GM19193 (cell line): ENCODE data around the gene SLC7A6.

Experiments used
- POLR2A ChIP-seq: IDR thresholded peaks from 4 replicates; pipeline ENCODE4 v1.6.1; 2011; ENCODE audit not compliant: insufficient read depth, insufficient read length; ENCODE audit errors: extremely low read depth

SLC7A6 gene

DNA sequence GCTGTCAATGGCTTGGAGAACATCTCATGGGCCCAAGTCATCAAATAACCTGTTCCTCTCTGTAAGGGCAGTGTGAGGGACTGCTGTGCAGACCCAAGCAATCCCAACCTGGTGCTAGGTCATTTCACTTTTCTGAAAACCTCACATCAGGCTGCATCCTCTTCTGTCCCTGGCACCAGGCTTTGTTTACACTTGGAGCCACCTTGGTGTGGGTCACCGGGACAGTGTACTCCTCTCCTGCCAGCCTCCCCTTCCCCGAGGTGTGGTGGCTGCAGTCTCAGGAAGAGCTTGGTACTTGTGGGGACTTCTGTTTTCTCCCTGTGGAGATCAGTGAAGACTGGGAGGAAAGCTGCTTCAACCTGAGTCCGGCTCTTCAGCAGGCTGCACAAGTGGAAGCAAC is 34.0 kb downstream of the SLC7A6 start:
- no peak for TF ChIP-seq POLR2A

DNA sequence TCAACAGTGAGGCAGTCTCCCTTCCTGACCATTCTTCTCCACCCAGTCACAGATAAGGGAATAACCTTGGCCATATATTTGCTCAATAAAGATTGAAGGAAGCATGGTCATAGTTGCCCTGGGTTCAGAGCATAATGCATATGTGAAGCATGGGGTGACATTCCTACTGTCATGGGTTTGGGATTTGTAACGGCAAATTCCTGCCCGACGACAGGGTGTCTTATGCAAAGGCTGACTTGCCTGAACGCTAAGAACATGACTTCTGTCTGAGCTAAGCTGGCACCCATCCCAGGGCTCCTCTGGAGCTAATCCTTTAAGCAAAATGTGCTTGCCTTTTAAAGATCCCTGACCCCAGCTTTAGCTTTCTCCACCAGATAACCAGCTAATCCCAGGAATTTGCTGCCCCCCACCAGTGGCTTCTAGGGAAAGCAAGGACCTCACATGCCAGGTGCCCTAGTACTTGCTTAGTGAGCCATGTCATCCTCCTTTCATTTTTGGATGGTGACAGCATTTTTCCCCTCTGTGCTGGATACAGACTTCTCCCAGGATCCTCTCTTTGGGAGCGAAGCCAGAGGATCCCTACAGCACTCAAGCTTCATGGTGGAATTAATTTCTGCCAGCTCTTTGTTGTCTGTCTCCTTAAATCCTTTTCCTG is 34.7 kb downstream of the SLC7A6 start:
- no peak for TF ChIP-seq POLR2A

DNA sequence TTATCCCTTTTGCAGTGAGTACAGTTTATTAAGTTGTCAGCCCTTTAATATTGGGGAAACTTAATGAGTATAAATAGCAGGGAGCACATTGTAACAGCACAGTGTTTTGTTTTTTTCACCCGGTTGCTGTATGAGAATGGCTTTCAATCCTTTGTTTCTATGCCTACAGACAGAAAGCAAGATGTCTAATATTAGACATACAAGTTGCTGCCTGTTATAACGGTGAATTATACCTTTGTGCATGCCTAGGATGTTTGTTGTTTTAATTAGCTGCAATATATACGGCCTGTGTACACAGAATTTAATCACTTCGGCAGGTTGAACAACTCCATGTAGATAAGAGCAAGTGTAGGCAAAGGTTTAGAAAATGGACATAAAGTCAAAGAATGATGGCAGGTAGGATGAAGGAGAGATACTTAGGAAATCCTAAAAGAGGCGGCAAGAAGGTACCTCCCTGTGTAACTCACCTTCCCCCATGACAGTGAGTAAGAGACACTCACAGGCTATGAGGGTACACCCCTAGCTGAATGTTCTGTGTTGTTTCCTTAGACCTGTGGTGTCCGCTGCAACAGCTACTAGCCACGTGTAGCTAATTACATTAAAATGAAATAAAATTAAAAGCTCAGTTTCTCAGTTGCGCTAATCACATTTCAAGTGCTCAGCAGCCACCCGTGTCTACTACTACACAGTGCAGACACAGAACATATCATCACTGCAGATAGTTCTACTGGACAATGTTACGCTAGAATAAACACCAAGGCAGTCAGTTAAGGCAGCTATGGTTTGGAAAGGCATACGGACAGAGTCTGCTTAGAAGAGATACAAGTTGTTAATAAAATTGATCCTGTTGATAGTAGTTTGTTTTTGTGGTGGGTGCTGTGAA is 35.5 kb downstream of the SLC7A6 start:
- TF ChIP-seq POLR2A: no peak

DNA sequence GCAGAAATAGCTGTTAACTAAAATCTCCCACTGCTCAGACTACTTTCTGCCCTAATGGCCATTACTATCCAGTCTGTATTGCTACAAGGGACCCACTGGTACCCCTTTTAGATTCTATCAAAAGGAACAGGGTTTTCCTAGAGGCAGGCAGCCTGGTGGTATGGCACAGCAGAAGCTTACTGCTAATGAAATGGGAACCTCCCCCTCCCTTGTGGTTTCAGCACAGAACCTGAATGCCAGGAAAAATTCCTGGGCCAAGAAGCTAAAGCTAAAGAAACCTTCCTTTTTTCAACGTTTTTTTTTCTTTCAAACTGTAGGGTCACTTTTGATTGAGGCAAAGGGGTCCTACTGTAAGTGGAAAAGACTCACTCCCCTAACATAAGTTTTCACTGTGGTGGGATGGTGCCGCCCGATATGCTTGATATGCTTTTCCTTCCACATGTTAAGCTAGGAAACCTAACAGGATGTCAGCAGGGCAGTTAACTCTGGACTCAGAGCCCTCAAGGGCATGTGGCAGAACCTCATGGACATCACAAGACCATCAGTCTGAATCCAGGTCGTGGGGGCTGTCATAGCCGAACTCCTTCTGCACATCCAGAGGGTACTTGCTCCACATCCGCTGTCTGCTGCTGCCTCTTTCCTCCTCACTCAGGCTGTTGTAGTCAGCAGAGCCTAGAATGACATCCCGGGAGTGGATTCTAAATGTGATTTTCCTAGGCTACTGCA is 36.6 kb downstream of the SLC7A6 start:
- TF ChIP-seq POLR2A: no peak

DNA sequence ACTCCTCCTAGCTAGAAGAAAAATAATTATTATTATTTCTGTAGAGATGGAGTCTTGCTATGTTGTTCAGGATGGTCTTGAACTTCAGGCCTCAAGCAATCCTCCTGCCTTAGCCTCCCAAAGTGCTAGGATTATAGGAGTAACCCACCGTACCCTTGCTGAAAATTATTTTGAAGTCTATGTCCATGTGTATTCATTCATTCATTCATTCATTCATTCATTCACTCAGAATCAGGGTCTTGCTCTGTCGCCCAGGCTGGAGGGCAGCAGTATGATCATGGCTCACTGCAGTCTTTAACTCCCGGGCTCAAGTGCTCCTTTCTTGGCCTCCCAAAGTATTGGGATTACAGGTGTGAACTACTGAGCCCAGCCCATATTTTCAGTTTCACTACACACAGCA is 42.3 kb downstream of the SLC7A6 start:
- no peak for TF ChIP-seq POLR2A

DNA sequence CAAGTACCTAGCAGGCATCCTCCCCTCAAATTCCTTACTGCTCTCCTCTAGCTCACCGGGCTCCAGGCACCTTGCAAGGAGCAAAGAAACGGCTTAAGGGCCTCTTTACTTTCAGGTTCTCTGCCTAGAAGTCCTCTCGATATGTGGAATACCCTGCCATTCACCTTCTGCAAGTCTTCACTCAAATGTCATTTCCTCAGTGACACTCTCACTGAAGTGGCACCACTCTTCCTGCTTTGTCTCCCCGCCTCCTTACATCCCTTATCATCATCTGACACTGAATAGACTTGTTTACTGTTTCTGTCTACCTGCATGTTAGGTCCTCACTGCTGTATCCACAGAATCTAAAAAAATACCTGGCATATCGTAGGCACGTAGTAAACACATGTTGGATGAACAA is 45.5 kb downstream of the SLC7A6 start:
- no peak for TF ChIP-seq POLR2A

DNA sequence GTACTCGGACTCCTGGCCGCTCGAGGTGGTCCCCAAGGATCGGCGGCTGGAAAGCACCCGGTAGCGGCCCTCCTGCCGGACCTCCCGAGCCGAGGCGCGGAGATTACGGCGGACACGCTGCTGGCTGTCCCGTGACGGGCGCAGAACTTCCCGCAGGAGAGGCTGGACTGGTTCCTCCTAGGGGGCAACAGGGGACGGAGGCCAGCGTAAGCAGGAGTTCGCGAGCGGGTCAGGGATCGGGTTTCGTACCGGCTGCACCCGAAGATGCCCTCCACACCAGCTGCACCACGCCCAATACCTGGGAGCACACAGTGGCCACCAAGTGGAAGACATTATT is 46.1 kb downstream of the SLC7A6 start:
- no peak for TF ChIP-seq POLR2A

DNA sequence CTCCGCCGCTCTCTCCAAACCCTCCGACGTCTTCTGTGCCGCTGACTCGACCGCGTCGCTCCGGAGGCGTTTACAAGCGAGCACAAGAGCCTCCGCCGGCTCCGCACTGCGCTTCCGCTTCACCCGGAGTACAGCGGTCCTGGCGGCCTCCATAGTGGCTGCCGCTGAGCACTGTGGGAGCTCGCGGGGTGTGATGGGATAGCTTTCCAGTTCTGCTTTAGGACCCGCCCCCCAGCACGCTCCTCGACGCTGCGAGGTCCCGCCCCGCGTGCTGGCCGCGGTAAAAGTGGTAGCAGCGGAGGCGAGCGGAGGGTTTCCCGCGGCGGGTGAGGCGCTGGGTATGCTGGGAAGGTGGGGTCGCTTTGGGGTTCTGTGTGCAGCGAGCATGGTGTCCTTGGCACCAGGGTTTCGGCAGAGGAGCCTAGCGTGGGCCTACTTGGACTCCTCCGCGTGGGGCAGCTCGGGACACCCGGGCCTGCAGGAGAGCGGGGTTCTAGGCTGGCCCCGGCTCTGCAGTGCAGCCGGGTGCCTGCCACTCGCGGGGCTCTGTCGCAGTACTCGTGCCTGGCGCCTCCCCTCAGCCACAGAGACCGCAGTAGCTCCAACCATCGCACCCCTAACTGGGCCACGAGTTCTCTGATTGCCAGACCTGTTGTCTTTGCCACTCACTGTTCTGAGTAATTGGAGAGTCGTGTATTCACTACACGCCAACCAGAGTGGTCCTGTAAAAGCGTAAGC is 46.6 kb downstream of the SLC7A6 start, which contains the start of the genes PRMT7 and SLC7A6OS:
Gene PRMT7 (plus strand): TSS at position 246 of the 738 bp plus-strand sequence. CDS start 4,961 bp downstream, outside the sequence.
Gene SLC7A6OS (minus strand): TSS at position 173 of the 738 bp plus-strand sequence. CDS start 20 bp downstream, at position 153.
- TF ChIP-seq POLR2A: peak; percentile 96

DNA sequence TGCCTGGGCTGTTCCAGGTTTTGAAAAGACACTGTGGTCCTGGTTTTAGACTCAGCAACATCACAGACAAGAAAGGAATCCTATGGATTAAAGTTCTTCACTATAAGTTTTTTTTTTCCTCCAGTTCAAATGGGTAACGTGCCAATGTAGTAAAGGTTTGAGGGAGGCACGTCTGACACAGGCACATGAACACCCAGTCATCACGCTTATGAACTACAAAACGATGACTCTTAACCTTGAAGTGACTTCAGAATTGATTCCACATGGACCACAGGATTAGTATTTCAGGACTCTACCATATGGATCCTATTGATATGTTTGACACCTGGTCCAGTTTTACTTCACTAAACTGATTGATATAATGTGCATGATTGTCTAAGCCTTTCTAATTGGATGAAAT is 48.8 kb downstream of the SLC7A6 start:
- no peak for TF ChIP-seq POLR2A

DNA sequence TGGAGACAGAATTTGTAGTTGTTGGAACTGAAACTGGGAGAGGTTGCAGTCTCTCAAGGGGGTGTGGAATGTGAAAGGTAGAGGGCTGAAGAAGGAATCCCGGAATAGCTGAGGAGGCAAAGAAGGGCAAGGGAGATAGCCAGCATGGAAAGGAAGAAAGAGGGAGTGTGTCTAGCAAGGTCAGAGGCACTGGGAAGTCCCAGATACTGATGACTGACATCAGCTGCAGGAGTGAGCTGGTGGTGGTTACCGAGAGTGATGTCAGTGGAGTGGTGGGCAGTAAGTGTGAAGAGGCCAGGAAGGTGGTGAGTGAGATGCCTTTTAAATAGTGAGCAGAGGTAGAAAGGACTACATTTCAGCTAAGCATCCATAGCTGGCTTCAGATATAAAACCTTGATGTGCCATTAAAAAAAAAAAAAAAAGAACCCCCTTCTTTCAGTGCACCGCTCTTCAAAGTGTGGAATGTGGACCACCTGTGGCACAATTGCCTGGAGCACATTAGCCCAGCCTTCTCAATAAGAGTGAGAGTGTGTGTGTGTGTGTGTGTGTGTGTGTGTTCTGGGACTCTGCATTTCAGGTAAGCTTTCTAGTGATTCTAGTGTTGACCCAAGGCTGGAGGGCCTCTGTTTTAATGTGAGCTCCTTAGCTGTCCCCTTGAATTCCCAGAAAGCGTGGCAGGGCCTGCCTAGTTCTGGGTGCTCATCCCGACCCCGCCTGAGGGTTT is 55.0 kb downstream of the SLC7A6 start:
- TF ChIP-seq POLR2A: no peak

DNA sequence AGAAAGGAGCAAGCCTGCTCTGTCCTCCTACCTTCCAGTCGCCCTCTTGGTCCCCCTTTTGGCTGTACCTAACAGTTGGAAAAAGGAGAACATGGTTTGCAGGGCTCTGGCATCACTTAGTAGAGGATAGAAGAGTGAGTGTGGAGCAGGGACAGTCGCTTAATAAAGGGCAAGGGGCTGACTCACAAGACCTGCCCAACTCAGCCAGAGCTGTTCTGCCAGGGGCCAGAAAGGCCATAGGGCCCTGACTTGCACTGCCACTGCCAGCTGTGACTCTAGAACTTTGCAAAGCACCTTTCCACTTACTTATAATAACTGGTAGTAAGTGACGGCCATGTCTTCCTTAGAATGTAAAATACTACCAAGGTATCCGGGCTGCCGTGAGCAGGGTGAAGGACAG is 60.0 kb downstream of the SLC7A6 start:
- TF ChIP-seq POLR2A: no peak

DNA sequence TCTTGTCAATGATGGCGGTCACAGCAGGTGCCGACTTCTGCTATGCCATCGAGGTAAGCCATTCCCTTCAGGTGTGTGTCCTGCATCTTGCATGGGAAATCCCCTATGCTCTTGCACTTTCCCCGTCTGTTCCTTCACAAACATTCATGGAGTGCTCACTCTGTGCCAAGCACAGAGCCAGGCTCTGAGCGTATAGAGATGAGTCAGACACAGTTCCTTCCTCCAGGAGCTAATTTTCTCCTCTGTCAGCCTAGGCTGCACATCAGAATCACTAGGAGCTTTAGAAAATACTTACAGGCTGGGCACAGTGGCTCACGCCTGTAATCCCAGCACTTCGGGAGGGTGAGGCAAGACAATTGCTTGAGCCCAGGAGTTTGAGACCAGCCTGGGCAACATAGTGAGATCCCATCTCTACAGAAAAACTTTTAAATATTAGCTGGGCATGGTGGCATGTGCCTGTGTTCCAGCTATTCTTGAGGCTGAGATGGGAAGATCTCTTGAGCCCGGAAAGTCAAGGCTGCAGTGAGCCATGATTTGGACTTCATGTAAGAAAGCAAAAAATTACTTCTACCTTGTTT is 60.5 kb downstream of the SLC7A6 start:
- TF ChIP-seq POLR2A: no peak

DNA sequence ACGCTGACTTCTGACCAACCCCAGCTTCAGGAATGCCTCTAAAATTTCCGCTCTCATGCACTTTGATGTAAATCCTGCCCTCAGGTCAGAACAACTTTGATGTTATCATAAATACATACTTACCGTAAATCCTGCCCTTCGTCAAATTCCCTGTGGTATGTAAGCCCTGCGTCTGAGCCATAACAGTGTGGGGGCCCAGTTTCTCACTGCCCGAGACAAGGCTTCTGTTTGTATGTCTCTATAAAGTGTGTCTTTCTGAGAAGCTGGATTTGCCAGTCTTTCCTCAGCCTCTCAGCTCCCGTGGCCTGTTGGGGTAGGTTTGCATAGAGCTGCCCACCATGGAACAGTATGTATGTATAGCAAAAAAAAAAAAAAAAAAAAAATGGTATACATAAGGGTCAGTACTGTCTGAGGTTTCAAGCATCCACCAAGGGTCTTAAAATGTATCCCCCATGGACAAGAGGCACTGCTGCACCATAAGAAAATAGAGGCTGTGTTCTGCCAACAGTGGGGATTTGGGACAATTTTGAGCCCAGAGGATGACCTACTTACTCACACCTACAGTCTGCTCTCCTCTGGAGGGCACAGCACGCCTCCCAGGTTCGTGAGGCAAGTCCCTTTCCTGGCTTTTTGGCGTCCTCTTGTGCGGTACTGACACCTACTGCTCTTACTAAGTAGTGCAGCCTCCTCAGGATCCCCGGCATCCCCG is 64.0 kb downstream of the SLC7A6 start:
- TF ChIP-seq POLR2A: peak; percentile 25
